HG02623 (cell line): ENCODE measurements around the gene C15orf62.

ENCODE experiments used
- ATAC-seq: cut with Tn5 transposase; IDR thresholded peaks from one replicate; pipeline ENCODE4 v1.9.1; 2021; ENCODE audit warnings: moderate library complexity; ENCODE audit not compliant: unreplicated experiment

Gene C15orf62

GRCh38 chr15:40808861-40809450 lies 39.2 kb downstream of the C15orf62 start:
- ATAC-seq = no peak

GRCh38 chr15:40812721-40813425 lies 43.1 kb downstream of the C15orf62 start:
- no peak for ATAC-seq

GRCh38 chr15:40815042-40815698 lies 45.4 kb downstream of the C15orf62 start:
- ATAC-seq = no peak

- no peak for ATAC-seq
These were observed 49.3 kb downstream of the C15orf62 start for GRCh38 chr15:40819048-40819447.

- no peak for ATAC-seq
These were observed 51.4 kb downstream of the C15orf62 start for GRCh38 chr15:40821195-40821594.
